ENCODE data around the gene REXO4.
A peak's percentile ranks its signal among the peaks of the same experiment; 100 is the strongest.
"Not testable (repeated sequence)": the region's sequence is repeated elsewhere in the genome, so short reads cannot be mapped to it uniquely, and the experiment has no call there.

REXO4 gene

GRCh38 chr9:133408042-133408441 is 9.8 kb downstream of the REXO4 start:
- Mint-ChIP-seq H3K4me3 (no peak overlapping the region), H3K27ac (no peak overlapping the region), H3K36me3 (peaks cover 99% of the 10 kb centered on the region), H3K9me3 (no peaks in the 10 kb centered on the region), H3K4me1 (peaks cover 16% of the 10 kb centered on the region)
- ATAC-seq (no peak), DNase-seq (ENCODE audit: low spot score in 2 of 2) (no peak)

GRCh38 chr9:133406480-133407307 is 11.1 kb downstream of the REXO4 start:
- Mint-ChIP-seq H3K9me3 (no peaks in the 10 kb centered on the region), H3K36me3 (peaks cover 86% of the 10 kb centered on the region), H3K4me3 (peak overlapping the region; percentile 5), H3K4me1 (peaks cover 16% of the 10 kb centered on the region), H3K27ac (peak overlapping the region; percentile 85)
- ATAC-seq: peak; percentile 98
- DNase-seq (ENCODE audit: low spot score in 2 of 2): peak; percentile 82 to 91

GRCh38 chr9:133405508-133406438 is 12.0 kb downstream of the REXO4 start:
- Mint-ChIP-seq H3K4me1 (peaks cover 16% of the 10 kb centered on the region), H3K27ac (peak overlapping the region; percentile 52), H3K9me3 (no peaks in the 10 kb centered on the region), H3K36me3 (peaks cover 77% of the 10 kb centered on the region), H3K4me3 (no peak overlapping the region)
- DNase-seq (ENCODE audit: low spot score in 2 of 2) (no peak), ATAC-seq (no peak)

- ATAC-seq: no peak
- no peak for DNase-seq (ENCODE audit: low spot score in 2 of 2)
- Mint-ChIP-seq H3K36me3 (peaks cover 64% of the 10 kb centered on the region), H3K27ac (peak overlapping the region; percentile 45), H3K4me3 (no peak overlapping the region), H3K4me1 (peaks cover 16% of the 10 kb centered on the region), H3K9me3 (no peaks in the 10 kb centered on the region)
These were observed 13.3 kb downstream of the REXO4 start for GRCh38 chr9:133404454-133405002.

- H3K27ac Mint-ChIP-seq: peak overlapping the region; percentile 45
These were observed 13.9 kb downstream of the REXO4 start for GRCh38 chr9:133403766-133404453.

GRCh38 chr9:133402689-133403088 is 15.1 kb downstream of the REXO4 start:
- Mint-ChIP-seq H3K27ac (no peak overlapping the region), H3K4me3 (no peak overlapping the region), H3K9me3 (no peaks in the 10 kb centered on the region), H3K36me3 (peaks cover 46% of the 10 kb centered on the region), H3K4me1 (peaks cover 13% of the 10 kb centered on the region)
- ATAC-seq: no peak
- DNase-seq (ENCODE audit: low spot score in 2 of 2): no peak

More at GRCh38 chr9:133403766-133404453, 13.9 kb downstream of the REXO4 start:
- DNase-seq (ENCODE audit: low spot score in 2 of 2): peak in 1 of 2 donors; percentile 67
- Mint-ChIP-seq H3K4me1 (peaks cover 16% of the 10 kb centered on the region), H3K36me3 (peaks cover 58% of the 10 kb centered on the region), H3K4me3 (no peak overlapping the region), H3K9me3 (no peaks in the 10 kb centered on the region)
- ATAC-seq: no peak

GRCh38 chr9:133401588-133401987 is 16.2 kb downstream of the REXO4 start:
- Mint-ChIP-seq H3K36me3 (peaks cover 35% of the 10 kb centered on the region), H3K27ac (peak overlapping the region; percentile 20)
- DNase-seq (ENCODE audit: low spot score in 2 of 2): no peak

GRCh38 chr9:133400292-133400691 is 17.5 kb downstream of the REXO4 start:
- DNase-seq (ENCODE audit: low spot score in 2 of 2) (no peak), ATAC-seq (no peak)
- Mint-ChIP-seq H3K4me3 (no peak overlapping the region), H3K27ac (no peak overlapping the region), H3K4me1 (no peaks in the 10 kb centered on the region), H3K36me3 (peaks cover 22% of the 10 kb centered on the region), H3K9me3 (no peaks in the 10 kb centered on the region)

More at GRCh38 chr9:133401588-133401987, 16.2 kb downstream of the REXO4 start:
- Mint-ChIP-seq H3K4me1 (peaks cover 2% of the 10 kb centered on the region), H3K4me3 (no peak overlapping the region), H3K9me3 (no peaks in the 10 kb centered on the region)
- ATAC-seq: no peak

- no peak overlapping the region for H3K4me3 Mint-ChIP-seq
- H3K9me3 Mint-ChIP-seq: no peaks in the 10 kb centered on the region
- peaks cover 5% of the 10 kb centered on the region for H3K4me1 Mint-ChIP-seq
- H3K27ac Mint-ChIP-seq: peak overlapping the region; percentile 22
- DNase-seq (ENCODE audit: low spot score in 2 of 2) (no peak), ATAC-seq (no peak)
- no peaks in the 10 kb centered on the region for H3K36me3 Mint-ChIP-seq
These were observed 19.9 kb downstream of the REXO4 start for GRCh38 chr9:133397895-133398294.

- Mint-ChIP-seq H3K4me1 (peaks cover 5% of the 10 kb centered on the region), H3K9me3 (no peaks in the 10 kb centered on the region), H3K27ac (peak overlapping the region; percentile 22), H3K4me3 (no peak overlapping the region), H3K36me3 (no peaks in the 10 kb centered on the region)
- ATAC-seq: no peak
- DNase-seq (ENCODE audit: low spot score in 2 of 2): no peak
These were observed 20.4 kb downstream of the REXO4 start for GRCh38 chr9:133397370-133397769.

- ATAC-seq (peak; percentile 46), DNase-seq (ENCODE audit: low spot score in 2 of 2) (no peak)
- peaks cover 5% of the 10 kb centered on the region for H3K4me1 Mint-ChIP-seq
- H3K27ac Mint-ChIP-seq: peak overlapping the region; percentile 22
- no peaks in the 10 kb centered on the region for H3K9me3 Mint-ChIP-seq
- H3K36me3 Mint-ChIP-seq: no peaks in the 10 kb centered on the region
- no peak overlapping the region for H3K4me3 Mint-ChIP-seq
These were observed 20.9 kb downstream of the REXO4 start for GRCh38 chr9:133396952-133397351.

- no peaks in the 10 kb centered on the region for H3K9me3 Mint-ChIP-seq
- H3K4me1 Mint-ChIP-seq: peaks cover 5% of the 10 kb centered on the region
These were observed 23.0 kb downstream of the REXO4 start for GRCh38 chr9:133394687-133395271.

GRCh38 chr9:133393399-133393798 is 24.4 kb downstream of the REXO4 start:
- no peak overlapping the region for H3K27ac Mint-ChIP-seq
- peaks cover 5% of the 10 kb centered on the region for H3K4me1 Mint-ChIP-seq
- no peak overlapping the region for H3K4me3 Mint-ChIP-seq
- no peaks in the 10 kb centered on the region for H3K36me3 Mint-ChIP-seq
- DNase-seq (ENCODE audit: low spot score in 2 of 2): no peak
- no peak for ATAC-seq
- no peaks in the 10 kb centered on the region for H3K9me3 Mint-ChIP-seq

More at GRCh38 chr9:133394687-133395271, 23.0 kb downstream of the REXO4 start:
- ATAC-seq (no peak), DNase-seq (ENCODE audit: low spot score in 2 of 2) (no peak)
- Mint-ChIP-seq H3K36me3 (no peaks in the 10 kb centered on the region), H3K27ac (no peak overlapping the region), H3K4me3 (no peak overlapping the region)

GRCh38 chr9:133392308-133392707 is 25.5 kb downstream of the REXO4 start:
- not testable (repeated sequence) for H3K4me1 Mint-ChIP-seq; H3K9me3 Mint-ChIP-seq; H3K27ac Mint-ChIP-seq; DNase-seq (ENCODE audit: low spot score in 2 of 2); H3K4me3 Mint-ChIP-seq; H3K36me3 Mint-ChIP-seq; ATAC-seq

All from stimulated activated effector memory CD8-positive, alpha-beta T cell treated with anti-CD3 and anti-CD28 coated beads, Interleukin-12 subunit alpha, Interleukin-12 subunit beta, amount 100 ng/mL, for 72 hours (primary cell).